Endothelial cell of umbilical vein (primary cell): ENCODE results near the gene IGFBP4. TPM values are rescaled to one million over a fixed set of nuclear protein-coding genes. Genes with fewer than 3 reads are reported as not detected.

ENCODE experiments used
- BruUV-seq: library from RNA; stranded (reverse); fragments of 400-500 nt; replicated peaks from 2 replicates; lab custom pipeline; 2021; lab: Mats Ljungman, UMichigan
- CTCF ChIA-PET: fragments of 300-600, 350-600 bp; sonication (Branson Sonifier 250); formaldehyde crosslinking; loops from one replicate; lab custom pipeline; 2021; ENCODE audit warnings: antibody characterized with exemption, inconsistent platforms; lab: Charles Lee
- POLR2A ChIA-PET: fragments of 300-600, 350-600 bp; sonication (Branson Sonifier 250); formaldehyde crosslinking; loops from one replicate; lab custom pipeline; 2021; ENCODE audit warnings: antibody characterized with exemption, inconsistent platforms; lab: Charles Lee
- DNase-seq: peaks from one replicate; pipeline ENCODE4 v3.0.0-alpha.2; 2011; ENCODE audit warnings: low read depth, low spot score
- FAIRE-seq: peaks from 2 replicates; lab custom pipeline; 2011; peaks lifted over from hg19 to GRCh38; lab: Jason Lieb, UNC
- H2AFZ ChIP-seq: 2 replicates; pipeline ENCODE4 v1.6.0; 2012; ENCODE audit warnings: low read depth, low read length, control low read depth, inconsistent platforms
- H3K27ac ChIP-seq: 2 replicates; pipeline ENCODE4 v1.5.1; 2011; ENCODE audit warnings: low read depth, mild to moderate bottlenecking, control low read depth, low read length, moderate library complexity; ENCODE audit not compliant: insufficient read depth
- H3K27me3 ChIP-seq, 2 experiments: 2 replicates each; pipeline versions ENCODE4 v1.6.0 to v1.6.1; 2011; ENCODE audit warnings: low read length in 2 of 2, mixed read lengths in 1 of 2; ENCODE audit not compliant: control insufficient read depth in 2 of 2, insufficient read depth in 2 of 2
- H3K36me3 ChIP-seq, 2 experiments: 2 replicates in 1 of 2; 3 replicates in 1 of 2; pipeline ENCODE4 v1.5.1; 2011; ENCODE audit warnings: low read length in 2 of 2, mild to moderate bottlenecking in 1 of 2, moderate library complexity in 1 of 2; ENCODE audit not compliant: control insufficient read depth in 2 of 2, insufficient read depth in 2 of 2; ENCODE audit errors: extremely low read depth in 1 of 2
- H3K4me1 ChIP-seq: 3 replicates; pipeline ENCODE4 v1.5.1; 2011; ENCODE audit warnings: mild to moderate bottlenecking, low read length; ENCODE audit not compliant: control insufficient read depth, insufficient read depth; ENCODE audit errors: extremely low read depth
- H3K4me2 ChIP-seq: 2 replicates; pipeline ENCODE4 v1.6.1; 2011; ENCODE audit warnings: low read length, control low read depth, mixed read lengths; ENCODE audit not compliant: insufficient read depth
- H3K4me3 ChIP-seq, 3 experiments: fragments of 200-600 bp in 1 of 3; sonication (generic), shearing (Covaris generic) in 1 of 3; replicated peaks in 1 of 3; 2 replicates each; pipeline ENCODE4 v1.5.1; 2011 to 2016; ENCODE audit warnings: control low read depth in 3 of 3, low read length in 3 of 3, mild to moderate bottlenecking in 2 of 3, inconsistent platforms in 1 of 3, low read depth in 1 of 3, moderate library complexity in 1 of 3; ENCODE audit not compliant: insufficient read depth in 1 of 3
- H3K79me2 ChIP-seq: 2 replicates; pipeline ENCODE4 v1.6.0; 2012; ENCODE audit warnings: low read length, inconsistent platforms; ENCODE audit not compliant: control insufficient read depth, insufficient read depth
- H3K9ac ChIP-seq: replicated peaks from 2 replicates; pipeline ENCODE3; 2011; ENCODE audit warnings: low read length, control low read depth; ENCODE audit not compliant: insufficient read depth; ENCODE audit errors: extremely low read depth
- H3K9me1 ChIP-seq: replicated peaks from 3 replicates; pipeline ENCODE4 v1.6.0; 2011; ENCODE audit warnings: mild to moderate bottlenecking, low read length; ENCODE audit not compliant: control insufficient read depth, insufficient read depth; ENCODE audit errors: extremely low read depth
- H3K9me3 ChIP-seq: replicated peaks from 2 replicates; pipeline ENCODE4 v1.5.1; 2012; ENCODE audit warnings: low read length, inconsistent platforms; ENCODE audit not compliant: control insufficient read depth, insufficient read depth
- H4K20me1 ChIP-seq: replicated peaks from 2 replicates; pipeline ENCODE3; 2011; ENCODE audit warnings: mild to moderate bottlenecking, low read length; ENCODE audit not compliant: control insufficient read depth, insufficient read depth; ENCODE audit errors: extremely low read depth
- CTCF ChIP-seq, 2 donors: IDR thresholded peaks; 1 replicate in 1 of 2; 2 replicates in 1 of 2; pipeline ENCODE4 v1.5.1; 2011; ENCODE audit warnings: low read length in 2 of 2, mild to moderate bottlenecking in 2 of 2, moderate library complexity in 2 of 2, control low read depth in 1 of 2, inconsistent platforms in 1 of 2, low read depth in 1 of 2; ENCODE audit not compliant: insufficient read depth in 1 of 2; ENCODE audit errors: extremely low read depth in 1 of 2
- EZH2 ChIP-seq: IDR thresholded peaks from 2 replicates; pipeline ENCODE4 v1.6.1; 2012; ENCODE audit warnings: borderline replicate concordance, low read depth, mild to moderate bottlenecking, moderate library complexity, low read length, inconsistent platforms; ENCODE audit not compliant: severe bottlenecking
- FOS ChIP-seq: IDR thresholded peaks from 2 replicates; pipeline ENCODE4 v1.6.1; 2011; ENCODE audit warnings: mild to moderate bottlenecking, low read length, moderate library complexity, borderline replicate concordance; ENCODE audit not compliant: insufficient read depth
- GATA2 ChIP-seq: IDR thresholded peaks from 2 replicates; pipeline ENCODE4 v1.7.0; 2011; ENCODE audit warnings: low read depth, mild to moderate bottlenecking, moderate library complexity, mixed read lengths, low read length; ENCODE audit not compliant: insufficient read length, insufficient read depth
- JUN ChIP-seq: IDR thresholded peaks from 2 replicates; pipeline ENCODE4 v1.6.1; 2011; ENCODE audit warnings: borderline replicate concordance, low read depth; ENCODE audit not compliant: insufficient read length, insufficient read depth
- MAX ChIP-seq: IDR thresholded peaks from 2 replicates; pipeline ENCODE4 v1.6.1; 2011; ENCODE audit not compliant: insufficient read depth, insufficient read length
- MYC ChIP-seq: IDR thresholded peaks from one replicate; pipeline ENCODE4 v1.6.1; 2011; ENCODE audit warnings: mild to moderate bottlenecking, low read depth, low read length
- POLR2A ChIP-seq: IDR thresholded peaks from 2 replicates; pipeline ENCODE4 v1.6.1; 2012; ENCODE audit warnings: low read depth, mild to moderate bottlenecking, control low read depth, low read length
- POLR2AphosphoS5 ChIP-seq: IDR thresholded peaks from 2 replicates; pipeline ENCODE4 v1.6.1; 2012; ENCODE audit warnings: low read depth, mild to moderate bottlenecking, control low read depth, low read length, moderate library complexity; ENCODE audit not compliant: insufficient read depth
- dilution Hi-C: fragments of 300-500 bp; cut with MboI; formaldehyde crosslinking; loops from one replicate; pipeline ENCODE4 v1.15.0; 2019; ENCODE audit warnings: low sequenced_read_pairs; ENCODE audit not compliant: extremely low pct_ligation_motif_present
- intact Hi-C: fragments of 100-400 bp; cut with micrococcal nuclease; formaldehyde crosslinking; loops from one replicate; pipeline ENCODE4 v1.10.0; 2022
- polyA plus RNA-seq, 4 experiments: library from polyadenylated mRNA; depleted of rRNA in 3 of 4; stranded (reverse) in 3 of 4; unstranded in 1 of 4; fragments of >200 nt; gene quantifications; 2 replicates each; pipeline versions ENCODE4 v1.2.1 to v1.2.3, GENCODE V29; 2011 to 2012; ENCODE audit warnings: missing spikeins in 1 of 4
- total RNA-seq: library from RNA; stranded (reverse); gene quantifications from 2 replicates; pipeline ENCODE4 v1.2.3, GENCODE V29; 2021

The IGFBP4 gene
- total and polyA plus RNA-seq, 2 donors (not counting 3 experiments of a cell fraction or from before 2014, with no cell fraction given): 377 to 618 TPM

- H3K36me3 ChIP-seq: no peaks in the 10 kb centered on the region
- H3K9ac ChIP-seq: no peak overlapping the region
- CTCF ChIA-PET: interaction anchor here (0.6 to 4.4 kb wide), 10 partner anchors 11 to 63 kb away, joined by 3 to 28 read pairs (median 4); no protein-coding TSS in a partner anchor
- H3K27ac ChIP-seq: no peak overlapping the region
- H3K4me2 ChIP-seq: no peak overlapping the region
- POLR2A ChIA-PET: no interaction called here
- FAIRE-seq (no peak), DNase-seq (no peak)
- dilution Hi-C loops: no loop called here
- no peaks in the 10 kb centered on the region for H4K20me1 ChIP-seq
- H2AFZ ChIP-seq: no peak overlapping the region
- no peaks in the 10 kb centered on the region for H3K79me2 ChIP-seq
- intact Hi-C loops: no loop called here
- no peak for TF ChIP-seq POLR2A
- no peak for TF ChIP-seq CTCF (IDR thresholded peaks at IDR 0.05; ENCODE audit: extremely low read depth in 1 of 2, insufficient read depth in 1 of 2, low read depth in 1 of 2, low read length in 2 of 2)
- TF ChIP-seq POLR2AphosphoS5: no peak
- no peak for TF ChIP-seq MAX
- TF ChIP-seq GATA2: no peak
- no peak for TF ChIP-seq FOS
- TF ChIP-seq EZH2: no peak
- TF ChIP-seq MYC: no peak
- TF ChIP-seq JUN: no peak
- H3K9me3 ChIP-seq: no peaks in the 10 kb centered on the region
- BruUV-seq: no TSS peak
- H3K4me3 ChIP-seq: no peak overlapping the region
- H3K9me1 ChIP-seq: no peaks in the 10 kb centered on the region
- H3K27me3 ChIP-seq: peaks cover 0 to 4% of the 10 kb centered on the region in 2 experiments
- peaks cover 7% of the 10 kb centered on the region for H3K4me1 ChIP-seq
Observed at GRCh38 chr17:40496634-40497420, 53.6 kb downstream of the IGFBP4 start.
